ENCODE results near the gene SERPINA4. TPM values are rescaled to one million over a fixed set of nuclear protein-coding genes. Genes with fewer than 3 reads are reported as not detected.

Gene SERPINA4
- total and polyA plus RNA-seq, 2 experiments from 2014 or later, result not detected

GRCh38 chr14:94584591-94585280 lies 23.5 kb downstream of the SERPINA4 start:
- H2AFZ ChIP-seq, result no peak overlapping the region
- DNase-seq (ENCODE audit: low spot score) (no peak), ATAC-seq (no peak; the same call in 2 of the 3 replicates)
- H3K27me3 ChIP-seq (ENCODE audit: insufficient read depth), result no peaks in the 10 kb centered on the region
- H3K4me2 ChIP-seq, result no peak overlapping the region
- no peaks in the 10 kb centered on the region for H4K20me1 ChIP-seq (replicated peaks; ENCODE audit: insufficient read depth)
- H3K36me3 ChIP-seq (ENCODE audit: insufficient read depth), result no peaks in the 10 kb centered on the region
- Mint-ChIP-seq H3K36me3 (ENCODE audit: low read depth) (peaks cover 8% of the 10 kb centered on the region; the same call in 2 of the 3 replicates), H3K27ac (no peak overlapping the region), H3K4me1 (peaks cover 6% of the 10 kb centered on the region; the same call in 2 of the 3 replicates), H3K4me3 (no peak overlapping the region; the same call in 2 of the 3 replicates), H3K9me3 (peaks cover 21% of the 10 kb centered on the region), H3K27me3 (ENCODE audit: insufficient read depth, low read depth, poor library complexity) (peaks cover 5% of the 10 kb centered on the region)
- H3K79me2 ChIP-seq (replicated peaks; ENCODE audit: insufficient read depth), result no peaks in the 10 kb centered on the region
- H3K4me3 ChIP-seq, result no peak overlapping the region
- TF ChIP-seq POLR2AphosphoS5 (IDR thresholded peaks at IDR 0.05; ENCODE audit: low read depth) (no peak), CREB1 (CRISPR knock-in tag; IDR thresholded peaks at IDR 0.05; ENCODE audit: low read depth) (no peak), ZNF114 (CRISPR knock-in tag; IDR thresholded peaks at IDR 0.05) (no peak), EZH2phosphoT487 (IDR thresholded peaks at IDR 0.05; ENCODE audit: unreplicated experiment) (no peak), ETS1 (IDR thresholded peaks at IDR 0.05) (no peak), ZNF462 (CRISPR knock-in tag; IDR thresholded peaks at IDR 0.05) (no peak), JUNB (IDR thresholded peaks at IDR 0.05; ENCODE audit: unreplicated experiment) (no peak), EZH2 (IDR thresholded peaks at IDR 0.05; ENCODE audit: low read depth, unreplicated experiment) (no peak), REST (IDR thresholded peaks at IDR 0.05; ENCODE audit: unreplicated experiment) (no peak), CTCF (conservative IDR thresholded peaks at IDR 0.05; ENCODE audit: low read depth in 2 of 2) (no peak), ZNF331 (CRISPR knock-in tag; IDR thresholded peaks at IDR 0.05; ENCODE audit: low read depth) (no peak), NANOG (IDR thresholded peaks at IDR 0.05; ENCODE audit: borderline replicate concordance) (no peak), STAT1 (IDR thresholded peaks at IDR 0.05; ENCODE audit: unreplicated experiment) (no peak)
- no peaks in the 10 kb centered on the region for H3F3A ChIP-seq (replicated peaks; ENCODE audit: low read depth)
- no peak overlapping the region for H3K27ac ChIP-seq (ENCODE audit: low read depth)
- H3K9me2 ChIP-seq (ENCODE audit: insufficient read depth), result no peaks in the 10 kb centered on the region
- no peaks in the 10 kb centered on the region for H3K4me1 ChIP-seq (ENCODE audit: insufficient read depth)

Measured in GM23338 (cell line).